HepG2 (cell line): ENCODE data around the gene MACROH2A1. TPM values are rescaled to one million over a fixed set of nuclear protein-coding genes. Genes with fewer than 3 reads are reported as not detected.

Source experiments
- ATAC-seq: fragments of 200-7000 bp; cut with Tn5 transposase; 3 replicates; pipeline ENCODE4 v1.9.1; 2020; ENCODE audit warnings: mild to moderate bottlenecking, moderate library complexity
- BruUV-seq: library from RNA; stranded (reverse); fragments of 400-500 nt; replicated peaks from 2 replicates; lab custom pipeline; 2021; lab: Mats Ljungman, UMichigan
- CTCF ChIA-PET: fragments of 300-600 bp; formaldehyde crosslinking; extraction: SDS; loops from one replicate; lab custom pipeline; 2021; ENCODE audit warnings: low total read pairs, inconsistent platforms, low intra/inter-chr PET ratio; lab: Yijun Ruan, JAX
- POLR2A ChIA-PET: fragments of 350-600 bp; sonication (Branson Sonifier 250); formaldehyde crosslinking; loops from one replicate; lab custom pipeline; 2020; ENCODE audit warnings: antibody characterized with exemption, inconsistent platforms; lab: Yijun Ruan, JAX
- DNase-seq: peaks from one replicate; pipeline ENCODE4 v3.0.0-alpha.2; 2015; ENCODE audit warnings: low spot score
- FAIRE-seq: peaks from 3 replicates; lab custom pipeline; 2011; peaks lifted over from hg19 to GRCh38; lab: Jason Lieb, UNC
- H2AFZ ChIP-seq: one replicate; pipeline ENCODE4 v1.6.1; 2011; ENCODE audit warnings: low read length, inconsistent platforms
- H3K27ac ChIP-seq: fragments of 300-600 bp; 3 replicates; pipeline ENCODE4 v1.8.0; 2011; ENCODE audit warnings: mixed run types, mild to moderate bottlenecking, mixed read lengths, low read length, inconsistent platforms; ENCODE audit not compliant: insufficient read depth; ENCODE audit errors: extremely low read length
- H3K27me3 ChIP-seq, 2 experiments: fragments of 200-600 bp in 1 of 2; 2 replicates in 1 of 2; 3 replicates in 1 of 2; pipeline versions ENCODE4 v1.6.0 to v1.8.0; 2011; ENCODE audit warnings: low read length in 2 of 2, mild to moderate bottlenecking in 2 of 2, moderate library complexity in 2 of 2, inconsistent platforms in 1 of 2; ENCODE audit not compliant: insufficient read depth in 2 of 2, control insufficient read depth in 1 of 2
- H3K36me3 ChIP-seq, 2 experiments: fragments of 200-600 bp in 1 of 2; replicated peaks in 1 of 2; 2 replicates in 1 of 2; 3 replicates in 1 of 2; pipeline versions ENCODE4 v1.5.1 to v1.8.0; 2011; ENCODE audit warnings: low read length in 2 of 2, inconsistent platforms in 1 of 2; ENCODE audit not compliant: insufficient read depth in 2 of 2, control insufficient read depth in 1 of 2
- H3K4me1 ChIP-seq: 2 replicates; pipeline ENCODE4 v1.5.1; 2012; ENCODE audit warnings: low read length, inconsistent platforms; ENCODE audit not compliant: insufficient read depth
- H3K4me2 ChIP-seq: 2 replicates; pipeline ENCODE4 v1.6.0; 2011; ENCODE audit warnings: low read depth, low read length, inconsistent platforms
- H3K4me3 ChIP-seq, 3 experiments: fragments of 200-600 bp in 1 of 3; sonication (generic), shearing (Covaris generic) in 1 of 3; replicated peaks in 1 of 3; 2 replicates each; pipeline ENCODE4 v1.5.1; 2011 to 2016; ENCODE audit warnings: low read length in 3 of 3, inconsistent platforms in 2 of 3, low read depth in 2 of 3, mild to moderate bottlenecking in 2 of 3, control low read depth in 1 of 3, mixed read lengths in 1 of 3; ENCODE audit not compliant: insufficient read depth in 1 of 3
- H3K79me2 ChIP-seq: one replicate; pipeline ENCODE4 v1.6.1; 2011; ENCODE audit warnings: low read length, inconsistent platforms; ENCODE audit not compliant: insufficient read depth
- H3K9ac ChIP-seq: 2 replicates; pipeline ENCODE4 v1.6.0; 2011; ENCODE audit warnings: mild to moderate bottlenecking, low read depth, low read length, inconsistent platforms; ENCODE audit not compliant: insufficient read depth
- H3K9me3 ChIP-seq: 2 replicates; pipeline ENCODE4 v1.5.1; 2012; ENCODE audit warnings: mild to moderate bottlenecking, low read length
- H4K20me1 ChIP-seq: 2 replicates; pipeline ENCODE4 v1.6.0; 2011; ENCODE audit warnings: inconsistent platforms, mild to moderate bottlenecking, low read length, moderate library complexity; ENCODE audit not compliant: insufficient read depth
- ARHGAP35 ChIP-seq: sonication (generic); formaldehyde crosslinking; IDR thresholded peaks from 2 replicates; pipeline ENCODE4 v1.9.0; 2022; ENCODE audit warnings: mild to moderate bottlenecking, inconsistent platforms, moderate library complexity, missing genetic modification reagents, borderline replicate concordance
- ATF7-NPFF ChIP-seq: sonication (generic); formaldehyde crosslinking; IDR thresholded peaks from 2 replicates; pipeline ENCODE4 v1.8.1; 2023; ENCODE audit warnings: mild to moderate bottlenecking, low read depth, missing genetic modification reagents, moderate library complexity
- CCAR2 ChIP-seq: fragments of 200-400 bp; formaldehyde crosslinking; optimal IDR thresholded peaks from 2 replicates; pipeline ENCODE3; 2018; ENCODE audit warnings: low read depth, mild to moderate bottlenecking, low read length, moderate library complexity
- GATA4 ChIP-seq: sonication (generic); IDR thresholded peaks from 2 replicates; pipeline ENCODE4 v1.6.1; 2016; ENCODE audit warnings: antibody characterized with exemption, low read depth, borderline replicate concordance
- GZF1 ChIP-seq: sonication (generic); formaldehyde crosslinking; IDR thresholded peaks from 2 replicates; pipeline ENCODE4 v1.5.1; 2020; ENCODE audit warnings: mild to moderate bottlenecking, missing genetic modification reagents
- HDAC1 ChIP-seq: sonication (generic); formaldehyde crosslinking; IDR thresholded peaks from 2 replicates; pipeline ENCODE4 v1.5.1; 2020; ENCODE audit warnings: mild to moderate bottlenecking, missing genetic modification reagents
- HNRNPL ChIP-seq: fragments of 200-400 bp; formaldehyde crosslinking; IDR thresholded peaks from 2 replicates; pipeline ENCODE4 v1.6.1; 2017; ENCODE audit warnings: mild to moderate bottlenecking, low read depth, low read length
- ISX ChIP-seq: sonication (generic); formaldehyde crosslinking; conservative IDR thresholded peaks from 2 replicates; pipeline ENCODE4 v1.5.0; 2020; ENCODE audit warnings: missing genetic modification reagents
- KDM2A ChIP-seq: sonication (generic); formaldehyde crosslinking; IDR thresholded peaks from 2 replicates; pipeline ENCODE4 v1.4.0; 2020; ENCODE audit warnings: low read depth, missing genetic modification reagents, borderline replicate concordance
- KDM6A ChIP-seq: IDR thresholded peaks from 2 replicates; pipeline ENCODE4 v1.6.1; 2016; ENCODE audit warnings: low read depth
- MEF2D ChIP-seq: sonication (generic); formaldehyde crosslinking; IDR thresholded peaks from 2 replicates; pipeline ENCODE4 v1.5.1; 2020; ENCODE audit warnings: mild to moderate bottlenecking, missing genetic modification reagents
- NR2F6 ChIP-seq, 2 experiments: IDR thresholded peaks; 2 replicates each; pipeline ENCODE4 v1.6.1; 2016; ENCODE audit warnings: antibody characterized with exemption in 1 of 2, mild to moderate bottlenecking in 1 of 2
- RBM39 ChIP-seq: fragments of 200-400 bp; formaldehyde crosslinking; IDR thresholded peaks from one replicate; pipeline ENCODE4 v1.6.1; 2018; ENCODE audit warnings: antibody characterized with exemption, mild to moderate bottlenecking, low read depth, low read length; ENCODE audit not compliant: poor library complexity, severe bottlenecking
- SALL1 ChIP-seq: sonication (generic); formaldehyde crosslinking; IDR thresholded peaks from 2 replicates; pipeline ENCODE4 v1.8.0; 2022; ENCODE audit warnings: mild to moderate bottlenecking, missing genetic modification reagents
- ZBTB38 ChIP-seq: sonication (generic); formaldehyde crosslinking; IDR thresholded peaks from 2 replicates; pipeline ENCODE4 v1.5.1; 2020; ENCODE audit warnings: mild to moderate bottlenecking, missing genetic modification reagents
- ZNF121 ChIP-seq: sonication (generic); formaldehyde crosslinking; IDR thresholded peaks from 2 replicates; pipeline ENCODE4 v1.5.0; 2020; ENCODE audit warnings: mild to moderate bottlenecking, missing genetic modification reagents
- ZNF432 ChIP-seq: sonication (generic); formaldehyde crosslinking; IDR thresholded peaks from 2 replicates; pipeline ENCODE4 v1.5.0; 2020; ENCODE audit warnings: missing genetic modification reagents, mild to moderate bottlenecking, borderline replicate concordance
- ZNF780A ChIP-seq: sonication (generic); formaldehyde crosslinking; IDR thresholded peaks from 2 replicates; pipeline ENCODE4 v1.8.0; 2022; ENCODE audit warnings: mild to moderate bottlenecking, missing genetic modification reagents, moderate library complexity
- ZSCAN25 ChIP-seq: sonication (generic); formaldehyde crosslinking; IDR thresholded peaks from 2 replicates; pipeline ENCODE4 v1.8.0; 2022; ENCODE audit warnings: mild to moderate bottlenecking, missing genetic modification reagents
- WGBS: methylation state at CpG from one replicate; pipeline ENCODE4 v1.1.6; 2017; ENCODE audit warnings: low lambda C conversion rate; 5-methylcytosine and 5-hydroxymethylcytosine counted together
- in situ Hi-C: cut with HindIII; loops from 2 replicates; pipeline ENCODE4 v1.10.0; 2017; ENCODE audit warnings: low pct_unique_long_range_greater_than_20kb; ENCODE audit not compliant: extremely low pct_ligation_motif_present
- intact Hi-C: fragments of 100-400 bp; cut with micrococcal nuclease; formaldehyde crosslinking; loops from one replicate; pipeline ENCODE4 v1.10.0; 2022; ENCODE audit not compliant: unreplicated experiment
- polyA plus RNA-seq, 8 experiments: library from polyadenylated mRNA; depleted of rRNA in 3 of 8; stranded (reverse) in 7 of 8; unstranded in 1 of 8; fragments of >200 nt; fragmentation: Illumina TruSeq in 4 of 8; extraction: Trizol in 4 of 8; gene quantifications; 2 replicates each; pipeline versions ENCODE4 v1.2.1 to v1.2.3, GENCODE V29; 2011 to 2016; ENCODE audit warnings: low read depth in 4 of 8, missing spikeins in 1 of 8, mixed read lengths in 1 of 8; ENCODE audit not compliant: insufficient read depth in 1 of 8
- total RNA-seq, 5 experiments: library from RNA; depleted of rRNA; stranded (reverse); fragments of >200 nt; fragmentation: Illumina TruSeq; extraction: Trizol; gene quantifications; 2 replicates each; pipeline ENCODE4 v1.2.3, GENCODE V29; 2016; ENCODE audit warnings: low read depth in 1 of 5
- TF ChIP-seq, protein P1 (sequence below): sonication (generic); formaldehyde crosslinking; IDR thresholded peaks from 2 replicates; pipeline ENCODE4 v1.4.0; 2020; ENCODE audit warnings: missing genetic modification reagents
- TF ChIP-seq, protein P2 (sequence below): IDR thresholded peaks from 2 replicates; pipeline ENCODE4 v1.6.1; 2016; ENCODE audit warnings: missing compliant biosample characterization, missing genetic modification reagents, borderline replicate concordance
- TF ChIP-seq, protein P3 (sequence below): sonication (generic); formaldehyde crosslinking; conservative IDR thresholded peaks from 2 replicates; pipeline ENCODE4 v1.8.0; 2022; ENCODE audit warnings: mild to moderate bottlenecking, moderate library complexity, missing genetic modification reagents

The MACROH2A1 gene
- total and polyA plus RNA-seq, 2 of the 13 experiments (the other 11 are each of a cell fraction or from before 2014, with no cell fraction given): 69.1 to 158 TPM

DNA sequence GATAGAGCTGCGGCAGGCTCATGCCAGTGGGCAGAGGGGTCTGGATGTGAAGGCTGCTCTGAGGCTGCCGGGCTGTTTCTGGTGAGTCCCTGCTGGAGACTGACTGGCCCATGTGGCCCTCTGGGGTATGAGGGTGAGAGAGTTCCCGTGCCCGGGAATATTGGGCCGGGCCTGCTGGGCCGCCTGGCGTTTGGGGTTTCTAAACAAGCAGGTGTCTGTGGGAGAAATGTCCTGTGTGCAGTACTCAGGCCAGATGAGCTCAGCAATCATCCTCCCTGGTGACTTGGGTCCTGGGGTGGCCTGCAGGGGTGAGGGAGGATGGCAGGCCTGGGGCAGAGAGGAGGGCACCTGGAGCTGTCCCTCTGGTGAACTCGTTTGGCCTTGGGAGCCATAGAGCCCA, 74.9 kb downstream of the MACROH2A1 start:
- Histone ChIP-seq H3K27me3 (no peaks in the 10 kb centered on the region), H4K20me1 (no peaks in the 10 kb centered on the region), H3K27ac (no peak overlapping the region), H3K4me3 (peak overlapping the region; percentile 14 to 54 (median 34); a peak in 4 of 6 replicates), H3K4me1 (peaks cover 80% of the 10 kb centered on the region), H3K9me3 (no peaks in the 10 kb centered on the region), H2AFZ (no peak overlapping the region), H3K36me3 (no peaks in the 10 kb centered on the region), H3K4me2 (peak overlapping the region; percentile 63), H3K79me2 (no peaks in the 10 kb centered on the region), H3K9ac (peak overlapping the region; percentile 5; the same call in 1 of the 2 replicates)
- no peak for DNase-seq
- intact Hi-C loops (loop anchor here (10.0 kb wide), 1 partner anchor 111 kb away; no protein-coding TSS in a partner anchor), in situ Hi-C loops (no loop called here)
- no TSS peak for BruUV-seq
- peak; percentile 36 for ATAC-seq
- FAIRE-seq: no peak
- CTCF ChIA-PET: no interaction called here
- POLR2A ChIA-PET: interaction anchor here (1.3 to 1.6 kb wide), 3 partner anchors 15 to 61 kb away, joined by 4 to 5 read pairs (median 5); no protein-coding TSS in a partner anchor
- WGBS: 11% methylated on average over 6 of the region's 8 CpGs
- TF ChIP-seq ISX (CRISPR knock-in tag): no peak
- TF ChIP-seq ZNF121 (CRISPR knock-in tag): no peak
- no peak for TF ChIP-seq ZNF432 (CRISPR knock-in tag)
- no peak for TF ChIP-seq GATA4
- TF ChIP-seq, protein P1, sequence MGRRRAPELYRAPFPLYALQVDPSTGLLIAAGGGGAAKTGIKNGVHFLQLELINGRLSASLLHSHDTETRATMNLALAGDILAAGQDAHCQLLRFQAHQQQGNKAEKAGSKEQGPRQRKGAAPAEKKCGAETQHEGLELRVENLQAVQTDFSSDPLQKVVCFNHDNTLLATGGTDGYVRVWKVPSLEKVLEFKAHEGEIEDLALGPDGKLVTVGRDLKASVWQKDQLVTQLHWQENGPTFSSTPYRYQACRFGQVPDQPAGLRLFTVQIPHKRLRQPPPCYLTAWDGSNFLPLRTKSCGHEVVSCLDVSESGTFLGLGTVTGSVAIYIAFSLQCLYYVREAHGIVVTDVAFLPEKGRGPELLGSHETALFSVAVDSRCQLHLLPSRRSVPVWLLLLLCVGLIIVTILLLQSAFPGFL (CRISPR knock-in tag): no peak
- TF ChIP-seq HDAC1 (CRISPR knock-in tag): 0 out of 2 replicates have a peak, but pooled peaks have one; percentile 4
- TF ChIP-seq HNRNPL: no peak
- TF ChIP-seq ZSCAN25 (CRISPR knock-in tag): 0 out of 2 replicates have a peak, but pooled peaks have one; percentile 26
- TF ChIP-seq, protein P2, sequence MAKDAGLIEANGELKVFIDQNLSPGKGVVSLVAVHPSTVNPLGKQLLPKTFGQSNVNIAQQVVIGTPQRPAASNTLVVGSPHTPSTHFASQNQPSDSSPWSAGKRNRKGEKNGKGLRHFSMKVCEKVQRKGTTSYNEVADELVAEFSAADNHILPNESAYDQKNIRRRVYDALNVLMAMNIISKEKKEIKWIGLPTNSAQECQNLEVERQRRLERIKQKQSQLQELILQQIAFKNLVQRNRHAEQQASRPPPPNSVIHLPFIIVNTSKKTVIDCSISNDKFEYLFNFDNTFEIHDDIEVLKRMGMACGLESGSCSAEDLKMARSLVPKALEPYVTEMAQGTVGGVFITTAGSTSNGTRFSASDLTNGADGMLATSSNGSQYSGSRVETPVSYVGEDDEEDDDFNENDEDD (CRISPR knock-in tag): no peak
- TF ChIP-seq SALL1 (CRISPR knock-in tag): peak; percentile 19
- no peak for TF ChIP-seq MEF2D (CRISPR knock-in tag)
- TF ChIP-seq GZF1 (CRISPR knock-in tag): no peak
- no peak for TF ChIP-seq CCAR2
- TF ChIP-seq, protein P3, sequence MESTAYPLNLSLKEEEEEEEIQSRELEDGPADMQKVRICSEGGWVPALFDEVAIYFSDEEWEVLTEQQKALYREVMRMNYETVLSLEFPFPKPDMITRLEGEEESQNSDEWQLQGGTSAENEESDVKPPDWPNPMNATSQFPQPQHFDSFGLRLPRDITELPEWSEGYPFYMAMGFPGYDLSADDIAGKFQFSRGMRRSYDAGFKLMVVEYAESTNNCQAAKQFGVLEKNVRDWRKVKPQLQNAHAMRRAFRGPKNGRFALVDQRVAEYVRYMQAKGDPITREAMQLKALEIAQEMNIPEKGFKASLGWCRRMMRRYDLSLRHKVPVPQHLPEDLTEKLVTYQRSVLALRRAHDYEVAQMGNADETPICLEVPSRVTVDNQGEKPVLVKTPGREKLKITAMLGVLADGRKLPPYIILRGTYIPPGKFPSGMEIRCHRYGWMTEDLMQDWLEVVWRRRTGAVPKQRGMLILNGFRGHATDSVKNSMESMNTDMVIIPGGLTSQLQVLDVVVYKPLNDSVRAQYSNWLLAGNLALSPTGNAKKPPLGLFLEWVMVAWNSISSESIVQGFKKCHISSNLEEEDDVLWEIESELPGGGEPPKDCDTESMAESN: 0 out of 2 replicates have a peak, but pooled peaks have one; percentile 31
- TF ChIP-seq KDM2A: no peak
- TF ChIP-seq ARHGAP35 (CRISPR knock-in tag): no peak
- TF ChIP-seq RBM39: peak; percentile 37
- TF ChIP-seq KDM6A (CRISPR knock-in tag): no peak
- TF ChIP-seq NR2F6 (IDR thresholded peaks at IDR 0.05): no peak
- no peak for TF ChIP-seq NR2F6 (CRISPR knock-in tag; IDR thresholded peaks at IDR 0.05)
- TF ChIP-seq ZNF780A: no peak
- 0 out of 2 replicates have a peak, but pooled peaks have one; percentile 42 for TF ChIP-seq ATF7-NPFF (CRISPR knock-in tag)
- TF ChIP-seq ZBTB38 (CRISPR knock-in tag): no peak
